Spinal cord (tissue), 10 donors: Measurements from ENCODE around the gene PIK3C2B. TPM values are rescaled to one million over a fixed set of nuclear protein-coding genes. Genes with fewer than 3 reads are reported as not detected.

Source experiments
- DNase-seq, 6 donors: peaks; one replicate each; pipeline versions ENCODE4 v3.0.0 to v3.0.0-alpha.2; 2013 to 2015; ENCODE audit warnings: low spot score in 6 of 6, low read depth in 4 of 6
- H3K27ac ChIP-seq: one replicate; pipeline ENCODE4 v1.5.1; 2013; ENCODE audit warnings: low read depth, low read length, control low read depth
- H3K27me3 ChIP-seq: one replicate; pipeline ENCODE4 v1.6.1; 2013; ENCODE audit warnings: low read length; ENCODE audit not compliant: control insufficient read depth, insufficient read depth
- H3K36me3 ChIP-seq: one replicate; pipeline ENCODE4 v1.6.1; 2013; ENCODE audit warnings: low read length; ENCODE audit not compliant: control insufficient read depth, insufficient read depth
- H3K4me1 ChIP-seq: one replicate; pipeline ENCODE4 v1.6.1; 2013; ENCODE audit warnings: low read length; ENCODE audit not compliant: control insufficient read depth, insufficient read depth
- H3K4me3 ChIP-seq: one replicate; pipeline ENCODE4 v1.5.1; 2013; ENCODE audit warnings: low read depth, low read length, control low read depth
- H3K9me3 ChIP-seq: one replicate; pipeline ENCODE4 v1.6.1; 2013; ENCODE audit warnings: low read length; ENCODE audit not compliant: control insufficient read depth, insufficient read depth
- WGBS: methylation state at CpG from one replicate; pipeline ENCODE4 v1.1.5; 2013; ENCODE audit warnings: missing lambda C conversion rate; ENCODE audit not compliant: insufficient coverage; 5-methylcytosine and 5-hydroxymethylcytosine counted together
- polyA plus RNA-seq, 2 donors: library from polyadenylated mRNA; unstranded; fragments of 120-200 nt; gene quantifications; one replicate each; pipeline ENCODE4 v1.2.1, GENCODE V29; 2013; ENCODE audit not compliant: insufficient read length in 2 of 2
- total RNA-seq, 2 donors: library from RNA; depleted of rRNA in 1 of 2; stranded (reverse); fragments of 120-200 nt in 1 of 2; fragments of >200 nt in 1 of 2; gene quantifications; one replicate each; pipeline versions ENCODE4 v1.2.3 to v1.2.4, GENCODE V29; 2013 to 2014
- donor health status: healthy.

The PIK3C2B gene
- total and polyA plus RNA-seq, 4 donors = 23.9 to 39.8 (median 25.8) TPM

DNA sequence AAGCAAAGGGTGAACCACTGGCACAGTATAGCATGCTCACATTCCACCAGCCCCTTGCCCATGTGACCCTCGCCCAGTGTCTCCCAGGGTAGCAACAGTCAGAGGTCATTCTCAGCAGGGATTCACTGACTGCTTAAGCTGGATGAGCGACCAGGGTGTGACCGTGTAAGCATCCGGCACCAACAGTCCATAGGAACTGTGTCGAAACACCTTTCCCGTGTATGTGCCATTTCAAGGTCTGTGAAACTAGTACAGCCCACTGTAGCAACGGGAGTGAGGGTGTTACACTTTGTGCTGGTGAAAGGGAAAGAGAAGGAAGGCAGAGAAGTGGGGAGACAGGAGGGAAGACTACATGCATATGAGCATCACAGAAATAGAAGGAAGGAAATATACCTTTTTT is 10.8 kb downstream of the PIK3C2B start:
- Histone ChIP-seq H3K27ac (no peak overlapping the region), H3K27me3 (no peaks in the 10 kb centered on the region), H3K4me1 (peaks cover 37% of the 10 kb centered on the region)

DNA sequence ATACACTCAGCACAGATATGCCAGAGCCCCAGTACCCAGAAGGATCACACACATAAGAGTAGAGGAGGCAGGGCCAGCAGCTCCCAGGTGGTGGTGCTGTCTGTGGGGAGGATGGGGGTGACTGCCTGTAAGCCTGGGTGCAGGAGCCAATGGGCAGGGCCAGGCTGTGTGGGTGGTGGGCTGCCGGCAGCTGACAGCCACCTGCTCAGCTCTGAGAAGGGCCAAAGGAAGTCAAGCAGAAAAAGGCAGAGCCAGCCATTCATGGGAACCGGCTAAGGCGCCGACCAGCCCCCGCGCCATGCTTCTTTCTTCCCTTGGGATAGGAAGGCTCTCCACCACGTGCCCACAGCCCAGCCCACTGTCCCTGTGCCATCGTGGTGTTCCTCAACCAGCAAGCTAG is 14.1 kb downstream of the PIK3C2B start:
- Histone ChIP-seq H3K4me3 (no peak overlapping the region), H3K4me1 (peaks cover 52% of the 10 kb centered on the region), H3K27me3 (no peaks in the 10 kb centered on the region), H3K36me3 (peaks cover 8% of the 10 kb centered on the region), H3K9me3 (no peaks in the 10 kb centered on the region), H3K27ac (no peak overlapping the region)
- WGBS = 32% methylated on average over 8 of the region's 8 CpGs
- no peak for DNase-seq

More for the DNA sequence above, 10.8 kb downstream of the PIK3C2B start:
- Histone ChIP-seq H3K9me3 (no peaks in the 10 kb centered on the region), H3K4me3 (no peak overlapping the region), H3K36me3 (peaks cover 8% of the 10 kb centered on the region)
- 87% methylated on average over 5 of the region's 7 CpGs for WGBS
- no peak for DNase-seq

DNA sequence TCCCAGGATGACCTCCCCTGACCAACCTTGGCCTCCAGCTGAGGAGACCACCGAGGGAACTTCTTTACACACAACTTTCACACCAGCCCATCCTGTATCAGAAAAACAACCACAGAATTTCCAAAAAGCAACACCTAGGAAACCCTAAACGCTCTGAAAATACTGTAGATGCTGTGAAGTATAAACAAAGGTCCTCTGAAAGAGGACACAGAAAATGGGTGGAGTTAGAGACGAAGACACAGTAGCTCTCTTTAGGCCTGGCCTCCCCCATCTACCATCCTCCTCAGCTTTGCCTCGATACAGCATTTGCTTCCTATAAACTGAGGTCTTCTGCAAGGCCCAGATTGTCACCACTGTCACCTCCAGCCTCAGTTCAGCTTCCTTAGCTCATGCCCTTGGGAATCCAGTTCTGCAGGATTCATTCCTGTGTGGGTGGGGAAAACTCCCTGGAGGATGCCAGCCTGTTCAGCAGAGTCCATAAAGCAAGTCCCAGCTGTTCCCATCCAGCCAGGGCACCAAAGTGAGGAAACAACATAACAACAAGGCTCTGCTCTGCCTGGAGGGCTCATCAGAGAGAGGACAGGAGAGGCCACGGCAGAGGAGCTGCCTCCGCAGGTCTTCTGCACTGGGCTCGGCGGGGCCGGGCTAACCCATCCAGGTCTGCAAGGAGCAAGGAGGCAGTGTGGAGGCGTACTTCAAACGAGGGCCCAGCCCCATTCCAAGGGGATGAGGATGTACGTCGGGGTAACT is 15.0 kb downstream of the PIK3C2B start:
- Histone ChIP-seq H3K4me3 (no peak overlapping the region), H3K9me3 (no peaks in the 10 kb centered on the region), H3K4me1 (peaks cover 52% of the 10 kb centered on the region), H3K27me3 (no peaks in the 10 kb centered on the region), H3K27ac (no peak overlapping the region), H3K36me3 (peaks cover 8% of the 10 kb centered on the region)
- 94% methylated on average over 9 of the region's 13 CpGs for WGBS
- DNase-seq = no peak

DNA sequence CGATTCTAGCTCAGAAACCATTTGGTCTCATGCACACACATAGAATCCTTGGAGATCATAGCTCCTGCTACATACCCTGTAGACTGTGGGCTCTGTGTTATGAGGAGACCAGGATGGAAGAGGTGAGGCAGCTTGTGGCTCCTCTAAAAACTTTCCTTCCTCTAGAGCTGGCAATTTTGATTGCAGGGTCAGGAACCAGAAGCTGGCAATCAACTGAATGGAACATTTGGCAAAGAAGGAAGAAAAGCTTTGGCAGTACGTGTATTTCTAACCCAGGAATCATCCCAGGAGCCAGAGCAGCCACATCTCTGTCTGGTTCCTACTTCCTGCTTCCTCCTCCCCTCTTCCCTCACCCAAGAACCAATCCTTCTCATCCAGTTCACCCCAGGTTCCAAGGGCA is 15.7 kb downstream of the PIK3C2B start:
- Histone ChIP-seq H3K4me1 (peaks cover 52% of the 10 kb centered on the region), H3K4me3 (no peak overlapping the region), H3K27ac (no peak overlapping the region), H3K9me3 (no peaks in the 10 kb centered on the region), H3K27me3 (no peaks in the 10 kb centered on the region), H3K36me3 (peaks cover 8% of the 10 kb centered on the region)
- no peak for DNase-seq
- 77% methylated on average over 2 of the region's 2 CpGs for WGBS

DNA sequence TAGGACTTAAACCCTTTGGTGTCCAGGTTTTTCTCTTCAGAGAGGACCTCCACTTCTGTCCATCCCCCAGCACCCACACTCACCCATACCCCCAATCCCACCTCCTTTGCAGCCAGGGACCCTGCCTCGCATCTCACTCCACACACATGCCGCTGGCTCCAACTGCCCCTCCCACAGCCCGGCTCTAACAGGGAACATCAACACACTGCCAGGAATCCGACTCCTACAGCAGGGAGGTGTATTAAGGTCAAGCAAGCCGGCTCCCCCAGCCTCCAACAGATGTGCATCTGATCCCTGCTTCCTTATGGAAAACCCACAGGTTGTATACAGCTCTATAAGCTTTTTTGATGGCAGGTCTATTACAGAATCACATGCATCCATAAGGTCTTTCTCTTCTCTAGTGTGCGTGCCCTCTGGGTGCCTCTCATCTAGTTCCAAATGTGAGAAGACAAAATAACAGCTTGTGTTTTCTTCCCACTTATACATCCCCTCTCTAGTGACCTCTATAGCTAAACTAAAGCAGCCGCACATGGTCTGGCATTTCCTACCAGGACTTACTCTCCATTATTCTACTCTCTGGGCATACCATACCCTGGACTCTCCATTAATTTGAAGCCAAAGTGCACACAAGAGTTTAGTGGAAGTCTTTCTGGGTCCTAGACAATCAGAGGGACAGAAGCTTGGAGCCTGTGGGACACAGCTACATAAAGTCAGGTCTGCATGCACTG is 16.3 kb downstream of the PIK3C2B start:
- Histone ChIP-seq H3K27me3 (no peaks in the 10 kb centered on the region), H3K4me1 (peaks cover 52% of the 10 kb centered on the region), H3K27ac (no peak overlapping the region), H3K36me3 (peaks cover 8% of the 10 kb centered on the region), H3K9me3 (no peaks in the 10 kb centered on the region), H3K4me3 (no peak overlapping the region)
- no peak for DNase-seq
- WGBS = 73% methylated on average over 6 of the region's 7 CpGs

DNA sequence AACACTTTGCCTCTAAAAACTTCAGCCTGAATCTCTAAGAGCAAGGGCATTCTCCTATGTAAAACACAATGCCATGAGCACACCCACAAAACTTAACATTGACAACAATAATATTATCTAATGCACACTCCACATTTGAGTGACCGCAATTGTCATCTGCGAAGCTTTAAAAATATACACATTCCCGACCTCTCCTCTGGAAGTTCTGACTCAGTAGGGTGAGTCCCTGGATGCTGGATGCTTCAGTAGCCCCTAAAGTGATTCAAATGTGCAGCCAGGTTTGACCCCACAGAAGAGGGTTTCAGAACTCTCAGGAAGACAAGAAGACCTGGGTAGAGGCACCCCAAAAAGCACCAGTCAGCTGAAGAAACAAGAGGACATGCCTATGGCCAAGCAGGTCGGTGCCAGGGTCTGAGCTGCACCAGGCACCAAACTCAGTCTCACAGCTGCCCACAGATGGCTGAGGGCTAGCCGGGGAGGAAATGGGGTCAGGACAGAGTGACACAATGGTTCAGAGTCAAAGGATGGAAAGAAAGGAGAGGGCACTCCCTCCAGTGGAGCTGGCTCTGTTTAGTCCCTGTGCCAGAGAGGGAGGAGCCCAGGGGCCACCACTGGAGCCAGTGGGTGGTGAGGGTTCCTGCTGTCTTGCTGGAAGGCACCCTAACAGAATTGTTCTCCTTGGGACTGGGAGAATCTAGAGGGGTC is 17.4 kb downstream of the PIK3C2B start:
- peaks cover 46% of the 10 kb centered on the region for H3K4me1 ChIP-seq
- peaks cover 4% of the 10 kb centered on the region for H3K36me3 ChIP-seq
- H3K9me3 ChIP-seq = no peaks in the 10 kb centered on the region
- no peak overlapping the region for H3K4me3 ChIP-seq
- DNase-seq = no peak
- H3K27ac ChIP-seq = no peak overlapping the region
- no peaks in the 10 kb centered on the region for H3K27me3 ChIP-seq
- WGBS = 88% methylated on average over 4 of the region's 5 CpGs

DNA sequence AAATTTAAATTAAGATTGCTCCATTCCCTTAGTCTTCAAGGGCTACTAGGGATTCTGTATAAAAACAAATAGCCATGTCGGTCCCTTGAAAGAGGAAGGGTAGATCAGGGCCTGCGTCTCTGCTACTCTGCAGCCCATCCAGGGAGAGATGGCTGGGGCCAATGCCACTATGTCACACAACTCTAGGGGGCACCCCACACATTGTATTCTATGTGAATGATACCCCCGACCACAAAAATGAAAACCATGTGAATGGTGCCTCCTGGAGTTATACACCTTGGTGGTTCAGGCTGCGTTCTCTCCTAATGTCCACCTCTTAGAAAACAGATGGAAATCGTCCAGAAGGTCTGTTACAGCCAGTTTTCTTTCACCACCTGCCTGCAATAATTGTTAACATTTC is 18.0 kb downstream of the PIK3C2B start:
- H3K4me1 ChIP-seq = peaks cover 40% of the 10 kb centered on the region
- H3K4me3 ChIP-seq = no peak overlapping the region
- H3K9me3 ChIP-seq = no peaks in the 10 kb centered on the region
- H3K27ac ChIP-seq = no peak overlapping the region
- no peak for DNase-seq
- peaks cover 4% of the 10 kb centered on the region for H3K36me3 ChIP-seq
- WGBS = 79% methylated on average over 3 of the region's 5 CpGs
- no peaks in the 10 kb centered on the region for H3K27me3 ChIP-seq

DNA sequence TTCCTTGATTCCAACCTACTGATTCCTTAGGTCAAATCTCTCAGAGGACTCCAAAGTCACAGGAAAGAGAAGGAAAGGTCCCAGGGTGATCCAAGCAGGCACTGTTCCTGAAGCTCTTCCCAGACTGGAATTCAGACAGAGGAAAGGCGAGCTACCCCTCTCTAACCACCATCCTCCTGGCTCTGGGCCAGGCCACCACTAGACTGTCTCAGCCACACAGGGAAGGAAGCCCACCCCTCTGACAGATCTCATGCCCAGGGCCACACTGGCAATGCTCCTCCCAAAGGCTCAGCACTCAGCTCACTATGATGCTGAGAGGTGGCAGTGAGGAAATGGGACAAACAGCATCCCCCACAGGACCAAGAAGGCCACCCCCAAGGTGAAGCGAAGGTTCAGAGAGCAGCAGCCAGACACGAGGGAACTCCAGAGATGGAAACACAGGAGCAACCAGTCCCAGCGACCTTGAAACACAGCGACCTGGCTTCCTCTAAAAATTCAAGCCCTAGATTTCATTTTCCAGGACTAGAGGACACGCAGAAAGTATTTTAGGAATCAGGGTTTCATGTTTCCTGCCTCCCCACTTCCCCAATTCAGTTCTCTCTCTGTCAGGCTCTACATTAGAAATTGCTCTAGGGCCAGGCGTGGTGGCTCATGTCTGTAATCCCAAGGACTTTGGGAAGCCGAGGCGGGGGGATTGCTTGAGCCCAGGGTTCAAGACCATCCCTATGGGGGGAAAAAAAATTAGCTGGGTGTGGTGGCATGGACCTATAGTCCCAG is 18.8 kb downstream of the PIK3C2B start:
- Histone ChIP-seq H3K27ac (no peak overlapping the region), H3K27me3 (no peaks in the 10 kb centered on the region), H3K4me3 (no peak overlapping the region), H3K4me1 (peaks cover 34% of the 10 kb centered on the region), H3K36me3 (peaks cover 4% of the 10 kb centered on the region), H3K9me3 (no peaks in the 10 kb centered on the region)
- no peak for DNase-seq
- 98% methylated on average over 4 of the region's 9 CpGs for WGBS

DNA sequence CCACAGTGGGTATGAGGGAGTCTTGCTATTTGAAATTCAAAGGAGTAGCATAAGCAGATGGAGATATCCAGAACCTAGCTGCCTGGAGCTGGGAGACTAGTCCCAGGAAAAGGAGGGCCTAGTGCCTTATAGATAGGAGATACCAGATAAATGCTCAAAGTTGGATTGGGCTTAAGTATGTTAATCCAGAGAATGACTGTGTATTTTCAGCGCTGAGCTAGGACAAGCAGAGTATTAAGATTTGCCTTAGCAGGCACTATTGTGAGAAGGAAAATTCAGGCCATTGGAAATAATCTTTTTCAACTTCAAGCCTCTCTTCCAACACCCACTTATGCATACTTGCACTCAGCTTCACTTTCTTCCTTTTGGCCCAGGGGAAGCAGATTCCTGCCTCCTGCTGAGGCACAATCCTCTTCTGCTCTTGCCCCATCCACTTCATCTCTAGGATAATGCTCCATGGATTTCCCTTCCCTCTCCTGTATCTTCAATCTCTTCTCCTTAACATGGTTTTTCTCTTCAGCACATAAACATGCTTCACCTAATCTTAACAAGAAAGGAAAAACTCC is 21.1 kb downstream of the PIK3C2B start:
- Histone ChIP-seq H3K4me3 (no peak overlapping the region), H3K9me3 (no peaks in the 10 kb centered on the region), H3K36me3 (peaks cover 11% of the 10 kb centered on the region), H3K4me1 (peaks cover 26% of the 10 kb centered on the region), H3K27ac (no peak overlapping the region), H3K27me3 (no peaks in the 10 kb centered on the region)
- DNase-seq = no peak
- no CpG with 5 or more reads among the region's 1 CpG for WGBS
